ENCODE results near the gene SLC27A1. TPM values are rescaled to one million over a fixed set of nuclear protein-coding genes. Genes with fewer than 3 reads are reported as not detected.

SLC27A1 gene
- total RNA-seq, 1 donor from 2014 or later: 9.5 TPM

- Histone ChIP-seq H4K20me1 (ENCODE audit: insufficient read depth, low read length) (peaks cover 26% of the 10 kb centered on the region), H3K4me3 (ENCODE audit: insufficient read depth, low read depth, low read length) (no peak overlapping the region), H3K79me2 (ENCODE audit: insufficient read depth, low read length) (peaks cover 11% of the 10 kb centered on the region), H3K9ac (ENCODE audit: low read length) (no peak overlapping the region), H3K4me2 (ENCODE audit: low read length) (no peak overlapping the region), H3K27me3 (ENCODE audit: insufficient read depth, low read length) (no peaks in the 10 kb centered on the region), H3K4me1 (ENCODE audit: insufficient read depth, low read length) (peaks cover 7% of the 10 kb centered on the region), H3K9me3 (ENCODE audit: insufficient read depth, low read depth, low read length) (no peaks in the 10 kb centered on the region), H3K36me3 (ENCODE audit: insufficient read depth, low read length) (no peaks in the 10 kb centered on the region), H3K27ac (ENCODE audit: low read depth, low read length) (no peak overlapping the region), H2AFZ (ENCODE audit: low read depth, low read length) (no peak overlapping the region)
- TF ChIP-seq EZH2 (IDR thresholded peaks at IDR 0.05; ENCODE audit: insufficient read depth, low read length): no peak
- no peak for TF ChIP-seq CTCF (IDR thresholded peaks at IDR 0.05; ENCODE audit: insufficient read depth, low read depth, low read length)
- peaks cover 10% of the 10 kb centered on the region for H3K4me1 Mint-ChIP-seq (ENCODE audit: low read depth, unreplicated experiment)
- H3K9me3 Mint-ChIP-seq (ENCODE audit: unreplicated experiment): no peaks in the 10 kb centered on the region
- peak overlapping the region; percentile 64 for H3K4me3 Mint-ChIP-seq (ENCODE audit: unreplicated experiment)
- no peak overlapping the region for H3K27ac Mint-ChIP-seq (ENCODE audit: unreplicated experiment)
- no peak for DNase-seq (ENCODE audit: low read depth)
- H3K36me3 Mint-ChIP-seq (ENCODE audit: low read depth, unreplicated experiment): peaks cover 6% of the 10 kb centered on the region
- no peaks in the 10 kb centered on the region for H3K27me3 Mint-ChIP-seq (ENCODE audit: low read depth, unreplicated experiment)
- FAIRE-seq: no peak
These were observed 12.7 kb downstream of the SLC27A1 start for GRCh38 chr19:17482877-17483604.

- no peak for FAIRE-seq
- no peak for DNase-seq (ENCODE audit: low read depth)
- Mint-ChIP-seq H3K9me3 (ENCODE audit: unreplicated experiment) (no peaks in the 10 kb centered on the region), H3K4me1 (ENCODE audit: low read depth, unreplicated experiment) (peaks cover 10% of the 10 kb centered on the region), H3K27me3 (ENCODE audit: low read depth, unreplicated experiment) (no peaks in the 10 kb centered on the region), H3K36me3 (ENCODE audit: low read depth, unreplicated experiment) (peaks cover 6% of the 10 kb centered on the region), H3K27ac (ENCODE audit: unreplicated experiment) (peak overlapping the region; percentile 7), H3K4me3 (ENCODE audit: unreplicated experiment) (no peak overlapping the region)
- Histone ChIP-seq H3K27ac (ENCODE audit: low read depth, low read length) (no peak overlapping the region), H3K4me3 (ENCODE audit: insufficient read depth, low read depth, low read length) (no peak overlapping the region), H3K36me3 (ENCODE audit: insufficient read depth, low read length) (no peaks in the 10 kb centered on the region), H2AFZ (ENCODE audit: low read depth, low read length) (no peak overlapping the region), H4K20me1 (ENCODE audit: insufficient read depth, low read length) (peaks cover 26% of the 10 kb centered on the region), H3K79me2 (ENCODE audit: insufficient read depth, low read length) (peaks cover 11% of the 10 kb centered on the region), H3K4me2 (ENCODE audit: low read length) (no peak overlapping the region), H3K27me3 (ENCODE audit: insufficient read depth, low read length) (no peaks in the 10 kb centered on the region), H3K9ac (ENCODE audit: low read length) (no peak overlapping the region), H3K4me1 (ENCODE audit: insufficient read depth, low read length) (peaks cover 7% of the 10 kb centered on the region), H3K9me3 (ENCODE audit: insufficient read depth, low read depth, low read length) (no peaks in the 10 kb centered on the region)
- TF ChIP-seq CTCF (IDR thresholded peaks at IDR 0.05; ENCODE audit: insufficient read depth, low read depth, low read length): no peak
- TF ChIP-seq EZH2 (IDR thresholded peaks at IDR 0.05; ENCODE audit: insufficient read depth, low read length): no peak
These were observed 13.3 kb downstream of the SLC27A1 start for GRCh38 chr19:17483605-17484002.

- peaks cover 4% of the 10 kb centered on the region for H3K4me1 Mint-ChIP-seq (ENCODE audit: low read depth, unreplicated experiment)
- Histone ChIP-seq H3K9me3 (ENCODE audit: insufficient read depth, low read depth, low read length) (no peaks in the 10 kb centered on the region), H2AFZ (ENCODE audit: low read depth, low read length) (no peak overlapping the region), H4K20me1 (ENCODE audit: insufficient read depth, low read length) (peaks cover 26% of the 10 kb centered on the region), H3K9ac (ENCODE audit: low read length) (no peak overlapping the region), H3K27me3 (ENCODE audit: insufficient read depth, low read length) (no peaks in the 10 kb centered on the region), H3K27ac (ENCODE audit: low read depth, low read length) (no peak overlapping the region), H3K4me2 (ENCODE audit: low read length) (no peak overlapping the region), H3K4me1 (ENCODE audit: insufficient read depth, low read length) (no peaks in the 10 kb centered on the region), H3K4me3 (ENCODE audit: insufficient read depth, low read depth, low read length) (no peak overlapping the region), H3K79me2 (ENCODE audit: insufficient read depth, low read length) (peaks cover 11% of the 10 kb centered on the region), H3K36me3 (ENCODE audit: insufficient read depth, low read length) (no peaks in the 10 kb centered on the region)
- DNase-seq (ENCODE audit: low read depth): no peak
- peaks cover 9% of the 10 kb centered on the region for H3K36me3 Mint-ChIP-seq (ENCODE audit: low read depth, unreplicated experiment)
- FAIRE-seq: no peak
- no peak overlapping the region for H3K27ac Mint-ChIP-seq (ENCODE audit: unreplicated experiment)
- H3K27me3 Mint-ChIP-seq (ENCODE audit: low read depth, unreplicated experiment): no peaks in the 10 kb centered on the region
- no peak overlapping the region for H3K4me3 Mint-ChIP-seq (ENCODE audit: unreplicated experiment)
- TF ChIP-seq EZH2 (IDR thresholded peaks at IDR 0.05; ENCODE audit: insufficient read depth, low read length) (no peak), CTCF (IDR thresholded peaks at IDR 0.05; ENCODE audit: insufficient read depth, low read depth, low read length) (no peak)
- H3K9me3 Mint-ChIP-seq (ENCODE audit: unreplicated experiment): no peaks in the 10 kb centered on the region
These were observed 14.3 kb downstream of the SLC27A1 start for GRCh38 chr19:17484520-17485185.
